GM18951 (cell line): Measurements from ENCODE around the gene PLPP2.
"Not testable (repeated sequence)": the region's sequence is repeated elsewhere in the genome, so short reads cannot be mapped to it uniquely, and the experiment has no call there.

Experiments
- POLR2A ChIP-seq: IDR thresholded peaks from 4 replicates; pipeline ENCODE4 v1.6.1; 2011; ENCODE audit warnings: mild to moderate bottlenecking; ENCODE audit not compliant: insufficient read length, insufficient read depth; ENCODE audit errors: extremely low read depth
- in situ Hi-C: fragments of 300-500 bp; cut with MboI; formaldehyde crosslinking; loops from one replicate; pipeline ENCODE4 v1.12.0; 2022; ENCODE audit warnings: low sequenced_read_pairs, mixed read lengths, inconsistent platforms; ENCODE audit not compliant: unreplicated experiment

The PLPP2 gene

GRCh38 chr19:280541-281009 lies 10.6 kb downstream of the PLPP2 start:
- in situ Hi-C loops, result no loop called here
- TF ChIP-seq POLR2A, result no peak

- in situ Hi-C loops, result no loop called here
- TF ChIP-seq POLR2A, result no peak
Observed at GRCh38 chr19:279656-280055, 11.5 kb downstream of the PLPP2 start.

- in situ Hi-C loops, result no loop called here
- TF ChIP-seq POLR2A, result no peak
Observed at GRCh38 chr19:279231-279630, 12.0 kb downstream of the PLPP2 start.

GRCh38 chr19:277581-278165 lies 13.5 kb downstream of the PLPP2 start:
- in situ Hi-C loops, result no loop called here

GRCh38 chr19:277131-277530 lies 14.1 kb downstream of the PLPP2 start:
- no peak for TF ChIP-seq POLR2A
- in situ Hi-C loops, result no loop called here

More at GRCh38 chr19:277581-278165, 13.5 kb downstream of the PLPP2 start:
- TF ChIP-seq POLR2A, result no peak

- in situ Hi-C loops, result no loop called here
- TF ChIP-seq POLR2A, result no peak
Observed at GRCh38 chr19:275958-276646, 15.1 kb downstream of the PLPP2 start.

GRCh38 chr19:275000-275399 lies 16.2 kb downstream of the PLPP2 start:
- in situ Hi-C loops, result no loop called here
- TF ChIP-seq POLR2A, result no peak

- no peak for TF ChIP-seq POLR2A
- in situ Hi-C loops, result no loop called here
Observed at GRCh38 chr19:273393-273792, 17.8 kb downstream of the PLPP2 start.

GRCh38 chr19:271856-272255 lies 19.3 kb downstream of the PLPP2 start:
- in situ Hi-C loops, result no loop called here
- TF ChIP-seq POLR2A, result no peak

GRCh38 chr19:270766-271318 lies 20.4 kb downstream of the PLPP2 start:
- in situ Hi-C loops, result not testable (repeated sequence)

- TF ChIP-seq POLR2A, result no peak
- in situ Hi-C loops, result no loop called here
Observed at GRCh38 chr19:269241-269640, 22.0 kb downstream of the PLPP2 start.

GRCh38 chr19:262125-262524 lies 29.1 kb downstream of the PLPP2 start:
- TF ChIP-seq POLR2A, result no peak
- in situ Hi-C loops, result no loop called here

GRCh38 chr19:256804-257203 lies 34.4 kb downstream of the PLPP2 start:
- in situ Hi-C loops, result not testable (repeated sequence)

GRCh38 chr19:252421-253186 lies 38.6 kb downstream of the PLPP2 start:
- in situ Hi-C loops, result not testable (repeated sequence)
